Esophagus mucosa (tissue), 1 donor: Measurements from ENCODE around the gene DDX4. TPM values are rescaled to one million over a fixed set of nuclear protein-coding genes. Genes with fewer than 3 reads are reported as not detected.
A peak's percentile ranks its signal among the peaks of the same experiment; 100 is the strongest.
"Not testable (repeated sequence)": the region's sequence is repeated elsewhere in the genome, so short reads cannot be mapped to it uniquely, and the experiment has no call there.

ENCODE experiments used
- ATAC-seq: fragments of 200-7000 bp; cut with Tn5 transposase; one replicate; pipeline ENCODE4 v1.9.1; 2020
- total RNA-seq: library from RNA; stranded (reverse); gene quantifications from one replicate; pipeline ENCODE4 v1.2.4, GENCODE V29; 2023
- donor health status: DM: yes; HTN: yes; CAD: no.

Gene DDX4
- total RNA-seq, 1 donor from 2014 or later: not detected

DNA sequence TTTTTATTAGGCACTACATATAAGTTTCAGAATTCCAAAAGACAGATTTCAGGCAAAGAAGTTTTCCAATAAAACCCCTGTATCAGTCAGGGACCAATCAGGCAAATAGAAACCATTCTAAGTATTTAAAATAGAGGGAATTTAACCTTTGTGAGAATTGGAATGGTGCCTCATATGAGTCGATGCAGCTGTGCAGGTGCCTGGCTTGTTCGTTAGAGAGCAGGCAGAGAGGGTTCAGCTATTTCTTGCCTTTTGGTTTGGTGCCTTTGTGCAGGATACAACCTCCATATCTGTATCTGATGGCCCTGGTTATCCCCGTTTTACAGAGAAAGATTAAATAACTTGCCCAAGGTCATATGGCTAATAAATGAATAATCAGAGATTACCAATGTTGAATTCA, 6.0 kb upstream of the DDX4 start:
- ATAC-seq: no peak

DNA sequence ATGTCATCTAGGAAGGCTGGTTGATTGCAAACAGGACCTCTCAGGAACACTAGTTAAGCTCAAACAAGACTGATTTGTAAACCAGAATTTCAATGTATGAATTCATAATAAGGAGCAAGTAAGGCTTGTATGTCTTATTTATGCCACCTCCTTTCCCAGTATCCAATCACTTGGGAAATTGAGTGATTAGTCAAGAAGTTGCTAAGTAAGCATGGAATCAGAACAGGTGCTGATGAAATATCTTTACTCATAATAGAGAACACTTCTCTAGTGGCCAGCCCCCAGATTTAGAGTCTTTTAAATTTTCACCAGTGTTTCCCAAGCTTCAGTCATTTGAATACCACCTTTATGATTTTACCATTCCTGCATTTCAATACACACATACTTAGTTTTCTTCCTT, 5.3 kb upstream of the DDX4 start:
- ATAC-seq: no peak

DNA sequence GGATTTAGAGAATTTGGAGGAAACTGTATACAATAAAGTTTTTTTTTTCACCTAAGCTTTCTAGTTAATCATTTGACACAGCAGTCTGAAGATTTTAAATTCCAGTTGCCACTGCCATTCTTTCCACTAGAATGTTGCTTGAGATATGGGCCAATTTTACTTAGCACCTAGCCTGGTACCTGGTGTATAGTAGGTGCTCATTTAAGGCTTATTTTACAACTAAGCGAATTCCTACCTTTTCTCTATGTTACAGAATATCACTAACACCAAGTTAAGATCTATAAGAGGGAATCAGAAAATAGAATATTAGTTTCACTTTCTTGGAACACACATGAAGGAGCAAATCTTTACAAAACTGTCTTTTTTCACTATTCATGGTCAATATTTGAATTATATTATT, 3.2 kb upstream of the DDX4 start:
- no peak for ATAC-seq

DNA sequence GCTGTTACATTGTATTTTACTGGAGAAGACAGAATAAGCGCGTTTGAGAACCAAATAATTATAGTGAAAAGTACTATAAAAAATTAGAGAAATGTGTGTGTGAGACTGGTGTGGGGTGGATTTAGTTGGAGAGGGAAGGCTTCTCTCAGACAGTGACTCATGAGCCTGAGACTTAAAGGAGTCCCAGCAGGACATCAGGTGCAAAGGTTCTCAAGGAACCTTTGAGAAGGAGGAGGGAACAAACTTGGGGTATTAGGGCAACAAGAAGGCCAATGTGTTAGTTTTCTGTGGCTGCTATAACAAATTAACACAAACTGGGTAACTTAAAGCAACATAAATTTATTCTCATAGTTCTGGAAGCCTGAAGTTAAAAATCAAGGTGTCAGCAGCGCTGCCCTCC, 4.9 kb downstream of the DDX4 start:
- no peak for ATAC-seq

DNA sequence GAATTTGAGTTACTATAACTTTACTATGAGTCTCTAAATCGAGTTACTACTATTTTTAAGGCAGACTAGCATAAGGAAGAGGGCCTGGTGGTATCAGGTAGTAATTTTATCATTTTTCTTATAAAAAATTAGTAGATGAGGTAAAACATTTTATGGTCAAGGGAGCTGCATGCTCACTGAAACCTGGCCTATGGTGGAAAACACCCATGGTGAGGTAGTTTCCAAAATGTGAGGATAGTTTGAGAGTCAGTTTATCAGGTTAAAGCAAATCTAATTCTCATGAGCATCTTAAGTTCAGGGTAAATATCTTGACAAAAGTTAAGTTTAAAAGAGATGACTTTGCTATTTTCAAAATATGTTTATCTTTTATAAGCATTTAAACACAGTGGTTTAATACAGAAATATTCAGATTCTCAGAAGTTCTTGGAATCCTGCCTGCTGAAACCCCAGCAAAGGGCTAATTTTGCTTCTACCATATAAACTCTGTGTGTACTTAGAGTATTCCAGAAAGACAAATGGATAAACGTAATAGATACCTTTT, 10.0 kb downstream of the DDX4 start:
- no peak for ATAC-seq

DNA sequence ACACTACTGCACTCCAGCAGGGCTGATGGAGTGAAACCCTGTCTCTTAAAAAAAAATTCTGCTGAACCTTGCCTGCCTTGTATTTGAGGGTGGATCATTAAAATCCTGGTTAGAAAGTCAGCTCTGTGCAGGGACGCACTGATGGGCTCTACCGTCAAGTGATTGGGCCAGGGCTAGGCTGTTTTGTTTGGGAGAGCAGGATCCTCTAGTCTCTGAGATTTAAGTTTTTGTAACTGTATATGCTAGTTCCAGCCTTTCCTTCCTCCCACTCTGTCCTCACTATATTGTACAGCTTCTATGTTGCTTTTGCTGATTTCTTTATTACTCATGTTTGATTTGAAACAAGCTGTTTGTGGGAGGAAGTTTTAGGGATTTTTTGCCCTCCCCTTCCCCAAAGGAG, 11.5 kb downstream of the DDX4 start:
- no peak for ATAC-seq

DNA sequence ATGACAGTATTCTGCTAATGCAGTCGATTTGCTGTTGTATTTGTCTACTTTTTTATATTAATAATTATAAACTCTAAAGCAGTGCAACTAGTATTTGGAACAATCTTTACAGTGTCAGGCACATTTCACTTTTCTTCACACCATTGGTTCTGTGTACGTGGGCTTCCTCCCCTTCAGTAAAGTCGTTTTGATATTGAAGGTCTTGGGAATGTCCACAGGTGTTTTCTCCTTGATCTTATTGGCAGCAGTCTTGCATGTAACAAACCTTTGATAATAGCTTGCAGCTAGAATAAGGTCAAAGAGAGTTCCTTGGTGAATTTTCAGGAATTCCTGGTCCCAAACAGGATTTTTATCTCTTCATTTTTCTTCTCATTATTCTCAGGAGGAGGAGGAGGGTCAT, 12.2 kb downstream of the DDX4 start:
- no peak for ATAC-seq

DNA sequence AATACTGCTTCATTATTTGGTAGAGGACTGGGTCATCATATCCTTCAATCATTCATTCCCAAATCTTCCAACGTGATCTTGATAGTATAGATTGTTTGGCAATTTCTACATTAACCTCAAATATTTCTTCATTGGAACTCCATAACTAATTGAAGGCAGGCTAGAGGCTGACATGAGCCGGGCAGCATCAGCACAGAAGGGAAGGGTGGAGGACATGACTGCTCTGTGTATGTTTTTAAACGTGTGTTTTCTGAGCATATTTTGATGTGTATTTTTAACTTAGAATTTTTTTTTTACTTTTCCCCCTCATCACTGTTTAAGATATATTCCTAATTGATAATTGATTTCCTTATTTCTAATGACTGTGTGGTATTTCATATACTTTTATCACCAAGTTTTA, 12.6 kb downstream of the DDX4 start:
- ATAC-seq: no peak

DNA sequence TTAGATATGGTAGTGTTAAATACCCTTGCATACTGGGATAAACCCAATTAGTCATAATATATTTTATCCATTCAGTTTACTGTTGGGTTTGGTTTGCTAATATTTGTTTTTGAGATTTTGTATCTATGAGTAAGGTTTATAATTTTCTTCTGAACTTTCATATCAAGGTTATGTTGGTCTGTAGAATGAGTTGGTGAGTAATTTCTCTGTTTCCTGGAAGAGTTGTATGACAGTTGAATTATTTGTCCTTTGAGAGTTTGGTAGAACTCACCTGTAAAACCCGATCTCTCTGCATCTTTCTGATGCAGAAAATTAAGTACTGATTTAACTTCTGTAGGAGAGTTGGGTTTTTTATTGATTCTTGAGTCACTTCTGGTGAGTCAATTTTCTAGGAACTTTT, 20.4 kb downstream of the DDX4 start:
- no peak for ATAC-seq

DNA sequence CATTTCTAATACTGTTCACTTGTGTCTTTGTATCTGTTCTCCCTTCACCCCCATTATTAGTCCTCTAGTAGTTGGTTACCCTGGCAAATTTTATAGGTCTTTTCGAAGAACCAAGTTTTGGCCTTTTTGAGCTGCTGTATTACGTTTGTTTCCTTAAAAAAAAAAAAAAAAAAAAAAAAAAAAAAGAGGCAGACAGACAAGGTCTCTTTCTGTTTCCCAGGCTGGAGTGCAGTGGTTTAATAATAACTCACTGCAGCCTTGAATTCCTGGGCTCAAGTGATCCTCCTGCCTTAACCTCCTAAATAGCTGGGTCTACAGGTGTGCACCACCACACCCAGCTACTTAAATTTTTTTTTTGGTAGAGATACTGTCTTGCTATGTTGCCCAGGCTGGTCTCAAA, 20.9 kb downstream of the DDX4 start:
- ATAC-seq: no peak

DNA sequence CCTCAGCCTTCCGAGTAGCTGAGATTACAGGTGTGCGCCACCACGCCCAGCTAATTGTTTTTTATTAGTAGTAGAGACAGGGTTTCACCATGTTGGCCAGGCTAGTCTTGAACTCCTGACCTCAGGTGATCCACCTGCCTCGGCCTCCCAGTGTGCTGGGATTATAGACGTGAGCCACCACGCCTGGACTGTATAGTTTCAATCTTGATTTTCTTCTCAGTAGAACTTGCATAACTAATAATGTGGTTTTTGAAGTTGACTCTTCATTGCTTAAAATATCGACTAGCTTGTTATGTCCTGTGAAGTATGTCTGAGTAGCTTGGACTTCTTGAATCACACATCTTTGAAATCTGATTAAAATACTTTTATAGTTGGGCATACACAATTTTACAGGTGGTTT, 23.9 kb downstream of the DDX4 start:
- not testable (repeated sequence) for ATAC-seq

DNA sequence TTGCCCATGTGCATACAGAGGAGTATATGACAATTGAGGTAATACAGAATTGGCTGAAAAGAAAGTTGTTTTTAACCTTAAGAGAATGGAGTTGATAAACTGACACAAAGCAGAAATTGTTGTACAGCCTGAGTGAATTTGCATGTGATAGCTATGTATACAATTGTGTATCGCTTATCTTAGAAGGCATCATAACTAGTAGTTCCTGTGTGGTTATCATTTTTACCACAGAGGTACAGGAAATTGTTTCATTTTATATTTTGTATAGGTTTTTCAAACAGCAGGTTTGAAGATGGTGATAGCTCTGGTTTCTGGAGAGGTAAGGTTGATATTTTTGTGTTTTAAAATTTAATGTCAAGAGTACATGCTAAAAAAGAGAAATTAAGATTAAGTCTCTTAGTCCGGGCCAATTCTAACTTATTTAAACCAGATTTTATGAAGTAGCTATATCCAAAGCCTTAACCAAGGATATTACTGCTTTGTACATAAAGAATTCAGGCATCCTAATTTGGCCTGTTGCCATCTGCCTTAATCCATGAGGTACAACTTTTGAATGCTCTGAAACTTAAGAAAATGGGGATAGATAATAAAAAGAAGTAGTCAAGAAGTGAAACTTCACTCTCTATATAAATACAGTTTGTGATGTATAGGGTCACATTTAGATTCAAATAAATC, 26.0 kb downstream of the DDX4 start:
- ATAC-seq: no peak

DNA sequence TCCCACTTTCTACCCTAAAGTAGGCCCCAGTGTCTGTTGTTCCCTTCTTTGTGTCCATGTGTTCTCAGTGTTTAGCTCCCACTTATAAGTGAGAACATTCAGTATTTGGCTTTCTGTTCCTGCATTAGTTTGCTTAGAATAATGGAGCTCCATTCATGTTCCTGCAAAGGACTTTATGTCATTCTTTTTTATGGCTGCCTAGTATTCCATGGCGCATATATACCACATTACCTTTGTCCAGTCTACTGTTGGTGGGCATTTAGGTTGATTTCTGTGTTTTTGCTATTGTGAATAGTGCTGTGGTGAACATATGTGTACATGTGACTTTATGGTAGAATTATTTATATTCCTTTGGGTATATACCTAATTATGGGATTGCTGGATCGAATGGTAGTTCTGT, 30.4 kb downstream of the DDX4 start:
- no peak for ATAC-seq

DNA sequence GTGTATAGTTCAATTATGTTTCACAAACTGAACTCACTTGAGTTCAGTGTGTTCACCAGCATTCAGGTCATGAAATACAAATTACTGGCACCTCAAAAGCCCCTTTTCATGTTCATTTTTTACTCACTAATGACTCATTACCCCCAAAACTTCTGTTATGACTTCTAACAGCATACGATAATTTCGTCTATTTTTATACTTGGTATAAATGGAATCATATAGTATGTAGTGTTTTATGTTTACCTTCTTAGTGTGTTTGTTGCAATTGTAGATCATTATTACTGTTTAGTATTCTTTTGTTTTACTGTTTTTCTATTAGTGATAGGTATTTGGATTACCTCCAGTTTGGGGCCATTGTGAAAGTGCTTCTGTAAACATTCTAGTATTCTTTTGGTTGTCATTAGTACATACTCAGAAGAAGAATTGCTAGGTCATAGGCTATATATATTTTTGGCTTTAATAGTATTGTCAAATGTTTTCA, 33.4 kb downstream of the DDX4 start:
- no peak for ATAC-seq

DNA sequence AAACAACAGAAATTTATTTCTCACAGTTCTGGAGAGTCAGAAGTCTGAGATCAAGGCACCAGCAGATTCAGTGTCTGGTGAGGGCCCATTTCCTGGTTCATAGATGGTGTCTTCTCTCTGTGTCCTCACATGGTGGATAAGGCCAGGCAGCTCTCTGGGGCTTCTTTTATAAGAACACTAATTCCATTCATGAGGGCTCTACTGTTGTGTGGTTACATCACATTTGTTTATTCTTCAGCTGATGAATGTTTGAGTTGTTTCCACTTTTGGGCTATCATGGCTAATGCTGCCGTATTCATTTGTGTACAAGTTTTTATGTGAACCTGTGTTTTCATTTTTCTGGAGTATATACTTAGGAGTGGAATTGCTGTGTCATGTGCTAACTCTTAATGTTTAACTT, 35.2 kb downstream of the DDX4 start:
- ATAC-seq: no peak

DNA sequence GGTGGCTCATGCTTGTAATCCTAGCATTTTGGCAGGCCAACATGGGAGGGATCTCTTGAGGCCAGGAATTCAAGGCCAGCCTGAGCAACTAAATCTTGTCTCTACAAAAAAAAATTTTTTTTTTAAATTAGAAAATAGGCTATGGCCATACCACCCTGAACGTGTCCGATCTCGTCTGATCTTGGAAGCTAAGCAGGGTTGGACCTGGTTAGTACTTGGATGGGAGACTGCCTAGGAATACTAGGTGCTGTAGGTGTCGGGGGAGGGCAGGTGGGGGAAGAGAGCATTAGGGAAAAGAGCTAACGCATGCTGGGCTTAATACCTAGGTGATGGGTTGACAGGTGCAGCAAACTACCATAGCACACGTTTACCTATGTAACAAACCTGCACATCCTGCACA, 39.5 kb downstream of the DDX4 start:
- no peak for ATAC-seq

DNA sequence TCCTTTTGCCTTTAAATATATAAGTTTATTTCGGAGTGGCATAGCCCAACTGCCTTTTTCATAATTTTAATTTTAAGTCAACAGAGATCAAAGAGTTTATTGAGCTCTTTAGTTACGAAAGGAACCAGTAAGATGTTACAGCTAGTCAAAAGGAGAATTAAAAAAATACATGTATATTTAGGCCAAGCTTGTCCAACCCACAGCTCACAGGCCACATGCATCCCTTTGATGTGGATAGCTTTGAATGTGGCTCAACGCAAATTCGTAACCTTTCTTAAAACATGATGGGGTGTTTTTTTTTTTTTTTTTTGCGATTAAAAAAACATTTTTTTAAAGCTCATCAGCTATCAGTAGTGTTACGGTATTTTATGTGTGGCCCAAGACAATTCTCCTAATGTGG, 63.1 kb downstream of the DDX4 start:
- no peak for ATAC-seq

DNA sequence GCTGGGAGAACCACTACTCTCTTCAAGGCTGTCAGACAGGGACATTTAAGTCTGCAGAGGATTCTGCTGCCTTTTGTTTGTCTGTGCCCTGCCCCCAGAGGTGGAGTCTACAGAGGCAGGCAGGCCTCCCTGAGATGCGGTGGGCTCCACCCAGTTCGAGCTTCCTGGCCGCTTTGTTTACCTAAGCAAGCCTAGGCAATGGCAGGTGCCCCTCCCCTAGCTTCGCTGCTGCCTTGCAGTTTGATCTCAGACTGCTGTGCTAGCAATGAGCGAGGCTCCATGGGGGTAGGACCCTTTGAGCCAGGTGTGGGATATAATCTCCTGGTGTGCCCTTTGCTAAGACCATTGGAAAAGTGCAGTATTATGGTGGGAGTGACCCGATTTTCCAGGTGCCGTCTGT, 71.0 kb downstream of the DDX4 start:
- not testable (repeated sequence) for ATAC-seq

DNA sequence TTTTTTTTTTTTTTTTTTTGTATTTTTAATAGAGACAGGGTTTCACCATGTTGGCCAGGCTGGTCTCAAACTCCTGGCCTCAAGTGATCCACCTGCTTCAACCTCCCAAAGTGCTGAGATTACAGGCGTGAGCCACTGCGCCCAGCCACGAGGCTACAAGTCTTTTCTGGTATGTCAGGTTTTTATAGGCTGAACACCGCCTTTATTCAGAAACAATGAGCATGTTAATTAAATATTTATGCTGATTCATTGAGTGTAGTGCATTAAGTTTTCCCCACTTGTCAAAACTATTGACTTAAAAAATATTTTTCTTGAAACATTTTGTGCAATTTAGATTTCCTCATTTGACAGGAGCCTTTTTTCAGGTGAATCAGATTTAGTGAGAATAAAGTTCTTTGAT, 78.1 kb downstream of the DDX4 start:
- peak; percentile 53 for ATAC-seq

DNA sequence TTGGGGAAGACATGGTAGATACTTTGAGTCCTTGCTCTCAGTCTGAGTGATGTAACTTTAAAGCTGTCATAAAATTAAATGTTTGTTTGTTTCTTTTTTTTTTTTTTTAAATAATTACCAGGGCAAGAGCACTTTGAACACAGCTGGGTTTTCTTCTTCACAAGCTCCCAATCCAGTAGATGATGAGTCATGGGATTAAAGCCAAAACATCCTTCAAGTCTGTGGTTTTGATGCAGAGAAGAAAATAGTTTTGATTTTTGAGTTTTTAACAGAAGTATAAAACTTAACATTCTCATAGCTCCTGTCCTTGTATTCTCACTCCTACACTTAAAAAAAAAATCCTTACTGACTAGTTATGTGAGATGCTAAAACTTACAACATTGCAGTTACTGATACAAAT, 78.5 kb downstream of the DDX4 start:
- ATAC-seq: no peak

DNA sequence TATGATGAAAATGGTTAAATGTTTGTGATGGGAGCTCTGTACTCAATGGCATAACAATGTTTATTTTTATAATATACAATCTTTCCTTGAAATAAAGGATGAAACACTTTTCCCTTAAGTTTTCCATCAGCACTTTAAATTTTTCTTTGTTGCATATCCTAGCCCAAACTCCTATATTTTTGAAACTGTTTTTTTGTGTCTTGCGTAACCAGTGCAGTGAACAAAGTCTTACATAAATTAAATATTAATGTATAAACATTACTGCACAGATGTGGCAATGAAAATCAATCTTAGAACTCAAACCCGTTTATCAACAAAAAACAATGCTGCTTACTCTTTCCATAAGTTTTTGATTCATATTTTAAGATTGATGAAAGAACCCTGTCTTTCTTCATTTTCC, 79.2 kb downstream of the DDX4 start:
- ATAC-seq: no peak

DNA sequence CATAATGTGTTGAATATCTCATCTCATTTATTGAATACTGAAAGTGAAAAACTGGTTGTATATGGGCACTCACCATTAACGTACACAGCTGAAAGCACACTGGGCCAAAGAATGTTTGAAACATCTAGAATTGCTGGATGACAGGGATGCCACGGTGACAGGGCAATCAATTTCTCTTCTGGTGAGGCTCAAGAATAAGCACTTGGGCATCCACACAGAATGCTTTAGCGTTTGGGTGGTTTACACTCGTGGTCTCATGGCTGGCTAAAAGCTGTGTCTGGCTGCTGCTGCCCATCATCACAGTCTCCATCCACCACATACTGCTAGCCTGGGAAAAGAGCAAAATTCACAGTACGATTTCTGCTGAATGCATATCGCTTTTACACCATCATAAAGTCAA, 82.6 kb downstream of the DDX4 start:
- no peak for ATAC-seq

DNA sequence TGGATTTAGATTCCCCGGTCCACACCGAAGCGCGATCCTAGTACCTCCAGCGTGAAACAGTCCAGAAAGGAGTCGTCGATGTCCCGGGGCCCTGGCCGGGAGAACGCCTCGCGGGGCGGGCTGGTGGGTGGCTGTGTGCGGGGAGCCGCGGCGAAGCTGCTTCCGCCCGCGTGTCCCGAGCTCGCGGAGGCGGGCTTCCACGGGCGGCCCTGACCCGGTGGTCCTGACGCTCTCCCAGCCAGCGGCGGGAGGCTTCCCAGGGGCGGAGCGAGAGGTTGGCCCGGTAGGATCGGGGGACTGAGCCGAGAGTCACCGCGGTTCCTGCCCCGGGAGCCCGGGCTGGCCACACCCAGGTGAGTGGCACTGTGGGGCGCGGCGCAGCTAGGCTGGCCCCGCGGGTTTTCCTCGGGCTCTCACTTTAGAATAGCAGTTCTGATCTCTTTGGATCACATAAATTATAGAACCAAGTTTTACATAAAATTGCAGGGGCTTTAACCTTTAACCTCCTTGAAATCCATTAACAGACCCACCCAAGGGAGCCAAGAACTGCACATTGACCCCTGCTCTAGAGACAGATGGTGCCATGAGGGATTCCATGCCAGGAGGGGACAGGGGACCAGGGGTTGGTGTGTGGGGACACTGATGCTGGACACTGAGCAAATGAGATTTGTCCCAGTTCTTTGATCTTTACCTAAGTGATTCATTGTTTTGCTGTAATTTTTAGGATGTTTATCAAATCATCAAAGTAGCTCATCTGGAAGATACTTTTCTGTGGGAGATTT, 84.1 kb downstream of the DDX4 start:
- ATAC-seq: peak; percentile 81

DNA sequence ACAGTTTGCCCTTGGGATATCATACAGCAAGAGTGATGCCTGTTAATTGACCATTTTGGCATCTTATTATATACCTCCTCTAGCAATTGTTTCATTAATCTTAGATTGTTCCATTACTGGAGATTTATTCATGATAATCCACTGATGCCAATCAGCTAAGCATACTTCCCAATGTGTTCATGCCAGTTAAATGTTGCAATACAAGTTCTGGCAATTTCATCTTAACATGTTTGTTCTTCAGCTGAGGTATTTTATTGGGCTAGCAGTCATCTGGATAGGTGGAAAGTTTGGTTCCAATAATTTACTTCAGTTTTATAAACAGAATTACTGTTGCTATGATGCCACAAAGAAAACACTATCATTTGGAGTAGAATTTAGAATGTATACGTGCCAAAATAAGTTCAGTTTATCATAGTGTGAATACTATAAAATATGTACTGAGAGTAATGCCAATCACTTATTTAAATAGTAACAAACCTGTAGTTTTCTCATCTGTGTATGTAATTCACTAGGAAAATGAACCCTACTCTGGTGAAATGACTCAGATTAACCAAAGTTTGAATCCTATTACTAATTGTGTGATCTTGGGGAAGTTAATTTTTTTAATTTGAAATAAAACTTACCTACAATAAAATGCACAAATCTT, 85.4 kb downstream of the DDX4 start:
- no peak for ATAC-seq
